Measurements from ENCODE around the gene TMA16. TPM values are rescaled to one million over a fixed set of nuclear protein-coding genes. Genes with fewer than 3 reads are reported as not detected.
A peak's percentile ranks its signal among the peaks of the same experiment; 100 is the strongest.

TMA16 gene
- total RNA-seq, 3 donors from 2014 or later (not counting 1 experiment from before 2014, with no cell fraction given) = 8.1 to 10.7 (median 9.1) TPM

DNA sequence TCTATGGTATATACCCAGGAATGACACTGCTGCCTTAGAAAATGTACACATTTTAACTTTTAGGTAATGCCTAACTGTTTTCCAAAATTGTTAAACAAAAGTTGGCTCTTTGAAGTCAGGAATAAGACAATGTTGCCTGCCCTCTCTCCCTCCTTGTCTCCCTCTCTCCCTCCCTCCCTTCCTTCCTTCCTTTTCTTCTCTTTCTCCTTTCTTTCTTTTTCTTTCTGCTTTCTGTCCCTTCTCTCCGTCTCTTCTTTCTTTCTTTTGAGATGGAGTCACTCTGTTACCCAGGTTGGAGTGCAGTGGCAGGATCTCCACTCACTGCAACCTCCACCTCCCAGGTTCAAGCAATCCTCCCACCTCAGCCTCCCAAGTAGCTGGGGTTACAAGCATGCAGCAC, 4.6 kb upstream of the TMA16 start:
- Mint-ChIP-seq H3K27ac (no peak overlapping the region), H3K4me1 (peaks cover 8 to 14% of the 10 kb centered on the region in 2 donors), H3K9me3 (no peaks in the 10 kb centered on the region), H3K27me3 (ENCODE audit: low read depth in 2 of 2) (peaks cover 0 to 7% of the 10 kb centered on the region in 2 donors), H3K4me3 (no peak overlapping the region), H3K36me3 (no peaks in the 10 kb centered on the region)
- no peaks in the 10 kb centered on the region for H3K27me3 ChIP-seq (ENCODE audit: control insufficient read depth, insufficient read depth, low read length)
- ATAC-seq = no peak
- no peak overlapping the region for H3K27ac ChIP-seq (ENCODE audit: low read length)
- 69% methylated on average over 1 of the region's 1 CpG for WGBS (ENCODE audit: insufficient coverage)
- TF ChIP-seq, protein P1, sequence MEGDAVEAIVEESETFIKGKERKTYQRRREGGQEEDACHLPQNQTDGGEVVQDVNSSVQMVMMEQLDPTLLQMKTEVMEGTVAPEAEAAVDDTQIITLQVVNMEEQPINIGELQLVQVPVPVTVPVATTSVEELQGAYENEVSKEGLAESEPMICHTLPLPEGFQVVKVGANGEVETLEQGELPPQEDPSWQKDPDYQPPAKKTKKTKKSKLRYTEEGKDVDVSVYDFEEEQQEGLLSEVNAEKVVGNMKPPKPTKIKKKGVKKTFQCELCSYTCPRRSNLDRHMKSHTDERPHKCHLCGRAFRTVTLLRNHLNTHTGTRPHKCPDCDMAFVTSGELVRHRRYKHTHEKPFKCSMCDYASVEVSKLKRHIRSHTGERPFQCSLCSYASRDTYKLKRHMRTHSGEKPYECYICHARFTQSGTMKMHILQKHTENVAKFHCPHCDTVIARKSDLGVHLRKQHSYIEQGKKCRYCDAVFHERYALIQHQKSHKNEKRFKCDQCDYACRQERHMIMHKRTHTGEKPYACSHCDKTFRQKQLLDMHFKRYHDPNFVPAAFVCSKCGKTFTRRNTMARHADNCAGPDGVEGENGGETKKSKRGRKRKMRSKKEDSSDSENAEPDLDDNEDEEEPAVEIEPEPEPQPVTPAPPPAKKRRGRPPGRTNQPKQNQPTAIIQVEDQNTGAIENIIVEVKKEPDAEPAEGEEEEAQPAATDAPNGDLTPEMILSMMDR (IDR thresholded peaks at IDR 0.05) = no peak
- H3K4me3 ChIP-seq (ENCODE audit: low read length) = no peak overlapping the region
- no peaks in the 10 kb centered on the region for H3K9me3 ChIP-seq (ENCODE audit: control insufficient read depth, insufficient read depth, low read length)
- no peak for DNase-seq
- H3K4me1 ChIP-seq (ENCODE audit: control insufficient read depth, insufficient read depth, low read length) = peaks cover 10% of the 10 kb centered on the region
- intact Hi-C loops (cut with micrococcal nuclease) = loop anchor here (5.0 to 10.0 kb wide), 2 partner anchors 525 to 1247 kb away; no protein-coding TSS in a partner anchor
- H3K36me3 ChIP-seq (ENCODE audit: control insufficient read depth, insufficient read depth, low read length) = no peaks in the 10 kb centered on the region

DNA sequence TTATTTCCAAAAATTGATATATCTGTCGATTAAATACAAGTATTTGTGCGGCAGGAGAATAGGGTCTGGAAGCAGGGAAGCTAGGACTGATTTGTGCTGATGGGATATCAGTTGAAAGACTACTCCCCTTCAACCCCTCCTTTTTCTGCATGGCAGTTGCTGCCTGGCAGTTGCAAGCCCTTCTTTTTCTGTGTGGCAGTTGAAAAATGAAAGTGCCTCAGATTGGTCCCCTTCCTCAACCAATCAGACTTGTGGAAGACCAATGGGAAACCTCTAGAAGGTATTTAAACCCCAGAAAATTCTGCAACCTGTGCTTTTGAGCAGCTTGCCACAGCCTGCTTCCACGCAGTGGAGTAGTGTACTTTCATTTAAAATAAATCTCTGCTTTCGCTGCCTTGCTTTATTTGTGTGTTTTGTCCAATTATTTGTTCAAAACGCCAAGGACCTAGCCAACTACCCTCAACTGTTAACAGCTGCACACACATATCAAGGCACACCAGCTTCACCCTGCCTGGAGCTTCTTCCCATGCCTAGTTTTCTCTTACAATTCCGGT, 1.5 kb upstream of the TMA16 start:
- Mint-ChIP-seq H3K4me1 (peaks cover 35 to 42% of the 10 kb centered on the region in 2 donors), H3K36me3 (no peaks in the 10 kb centered on the region), H3K27me3 (ENCODE audit: low read depth in 2 of 2) (peaks cover 0 to 7% of the 10 kb centered on the region in 2 donors), H3K9me3 (no peaks in the 10 kb centered on the region), H3K27ac (peak overlapping the region in 1 of 2 donors; percentile 97), H3K4me3 (peak overlapping the region; percentile 71)
- peaks cover 18% of the 10 kb centered on the region for H3K4me1 ChIP-seq (ENCODE audit: control insufficient read depth, insufficient read depth, low read length)
- peak in 1 of 2 donors; percentile 6 for DNase-seq
- H3K4me3 ChIP-seq (ENCODE audit: low read length) = no peak overlapping the region
- no peak overlapping the region for H3K27ac ChIP-seq (ENCODE audit: low read length)
- H3K27me3 ChIP-seq (ENCODE audit: control insufficient read depth, insufficient read depth, low read length) = no peaks in the 10 kb centered on the region
- intact Hi-C loops (cut with micrococcal nuclease) = no loop called here
- 100% methylated on average over 4 of the region's 6 CpGs for WGBS (ENCODE audit: insufficient coverage)
- H3K9me3 ChIP-seq (ENCODE audit: control insufficient read depth, insufficient read depth, low read length) = no peaks in the 10 kb centered on the region
- no peak for ATAC-seq
- no peaks in the 10 kb centered on the region for H3K36me3 ChIP-seq (ENCODE audit: control insufficient read depth, insufficient read depth, low read length)
- TF ChIP-seq, protein P1 (IDR thresholded peaks at IDR 0.05) = no peak

DNA sequence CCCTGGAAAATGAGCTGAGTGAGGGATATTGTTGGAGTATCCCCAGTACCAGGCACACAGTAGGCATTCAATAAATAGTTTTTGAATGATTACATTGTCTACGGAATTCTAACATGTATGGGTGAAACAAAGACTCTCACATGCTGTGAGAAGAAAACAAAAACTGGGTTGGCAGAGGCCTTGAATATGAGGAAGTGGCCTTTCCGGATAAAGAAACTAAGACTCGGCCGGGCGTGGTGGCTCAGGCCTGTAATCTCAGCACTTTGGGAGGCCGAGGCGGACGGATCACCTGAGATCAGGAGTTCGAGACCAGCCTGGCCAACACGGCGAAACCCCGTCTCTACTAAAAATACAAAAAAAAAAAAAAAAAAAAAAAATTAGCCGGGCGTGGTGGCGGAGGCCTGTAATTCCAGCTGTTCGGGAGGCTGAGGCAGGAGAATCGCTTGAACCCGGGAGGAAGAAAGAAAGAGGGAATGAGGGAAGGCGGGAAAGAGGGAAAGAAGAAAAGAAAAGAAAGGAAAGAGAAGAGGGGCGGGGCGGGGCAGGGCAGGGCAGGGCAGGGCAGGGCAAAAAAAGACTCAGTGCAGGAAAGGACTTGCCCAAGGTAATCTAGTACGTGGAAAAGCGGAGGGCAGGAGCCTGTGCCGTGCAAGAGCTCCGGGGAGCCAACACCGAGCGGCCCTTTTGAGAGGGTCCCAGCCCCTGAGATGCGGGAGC, 689 bp upstream of the TMA16 start:
- Mint-ChIP-seq H3K36me3 (no peaks in the 10 kb centered on the region), H3K4me3 (peak overlapping the region; percentile 99), H3K9me3 (no peaks in the 10 kb centered on the region), H3K27me3 (ENCODE audit: low read depth in 2 of 2) (peaks cover 0 to 3% of the 10 kb centered on the region in 2 donors), H3K4me1 (peaks cover 35 to 43% of the 10 kb centered on the region in 2 donors), H3K27ac (peak overlapping the region; percentile 92 to 97)
- H3K27ac ChIP-seq (ENCODE audit: low read length) = peak overlapping the region; percentile 76
- no peaks in the 10 kb centered on the region for H3K9me3 ChIP-seq (ENCODE audit: control insufficient read depth, insufficient read depth, low read length)
- no peaks in the 10 kb centered on the region for H3K36me3 ChIP-seq (ENCODE audit: control insufficient read depth, insufficient read depth, low read length)
- intact Hi-C loops (cut with micrococcal nuclease) = loop anchor here (2.0 kb wide), 1 partner anchor 51 kb away; no protein-coding TSS in a partner anchor
- no peaks in the 10 kb centered on the region for H3K27me3 ChIP-seq (ENCODE audit: control insufficient read depth, insufficient read depth, low read length)
- ATAC-seq = peak in 1 of 3 donors; percentile 40
- DNase-seq = peak in 1 of 2 donors; percentile 17
- peak overlapping the region; percentile 97 for H3K4me3 ChIP-seq (ENCODE audit: low read length)
- peaks cover 18% of the 10 kb centered on the region for H3K4me1 ChIP-seq (ENCODE audit: control insufficient read depth, insufficient read depth, low read length)
- WGBS (ENCODE audit: insufficient coverage) = 19% methylated on average over 24 of the region's 28 CpGs
- TF ChIP-seq, protein P1 (IDR thresholded peaks at IDR 0.05) = no peak
